Choroid plexus epithelial cell (primary cell): ENCODE measurements around the gene KRT5.

Source experiments
- DNase-seq: peaks from one replicate; pipeline ENCODE4 v3.0.0-alpha.2; 2010; ENCODE audit warnings: low read depth
- H3K4me3 ChIP-seq: 2 replicates; pipeline ENCODE4 v1.5.1; 2011; ENCODE audit warnings: low read depth, mild to moderate bottlenecking, control low read depth, low read length, moderate library complexity
- CTCF ChIP-seq: conservative IDR thresholded peaks from 2 replicates; pipeline ENCODE4 v1.5.1; 2011; ENCODE audit warnings: low read depth, mild to moderate bottlenecking, control low read depth, inconsistent platforms, low read length, moderate library complexity

KRT5 gene

DNA sequence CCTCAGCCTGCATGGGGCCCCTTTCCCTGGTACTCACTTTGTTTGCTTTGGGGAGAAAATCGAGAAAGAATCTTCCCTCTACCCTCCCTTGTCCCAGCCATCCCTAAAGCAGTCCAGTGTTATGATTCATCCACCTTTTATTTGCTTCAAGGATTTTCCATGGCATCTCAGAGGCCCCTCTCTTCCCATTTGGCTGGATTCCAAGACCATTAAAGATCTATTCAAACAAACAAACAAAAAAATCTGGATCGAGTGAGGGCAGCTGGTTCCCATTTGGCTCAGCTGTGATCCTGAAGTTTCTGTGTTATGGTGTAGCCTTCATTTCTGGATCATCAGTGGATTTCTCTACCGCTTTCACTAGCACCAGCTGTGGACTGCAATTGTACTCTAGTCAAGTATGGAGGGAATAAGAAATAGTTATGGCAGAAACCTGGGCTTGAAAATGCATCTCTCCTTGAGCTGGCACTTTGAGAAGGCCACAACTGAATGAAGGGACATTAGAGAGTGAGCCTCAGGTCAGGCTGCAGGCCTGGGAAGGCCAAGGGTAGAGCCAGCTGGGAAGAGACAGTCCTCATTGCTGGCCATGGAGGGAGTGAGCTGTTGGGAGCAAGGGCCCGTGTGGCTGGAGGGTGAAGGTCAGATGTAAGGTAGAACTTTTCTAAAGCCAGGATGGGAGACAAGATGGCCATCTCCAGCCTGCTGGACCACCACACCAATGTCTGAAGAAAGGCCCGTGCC, 19.1 kb upstream of the KRT5 start:
- no peak overlapping the region for H3K4me3 ChIP-seq
- DNase-seq, result peak; percentile 11
- no peak for TF ChIP-seq CTCF

GRCh38 chr12:52537101-52537500, 16.9 kb upstream of the KRT5 start:
- no peak overlapping the region for H3K4me3 ChIP-seq
- TF ChIP-seq CTCF, result no peak
- no peak for DNase-seq

DNA sequence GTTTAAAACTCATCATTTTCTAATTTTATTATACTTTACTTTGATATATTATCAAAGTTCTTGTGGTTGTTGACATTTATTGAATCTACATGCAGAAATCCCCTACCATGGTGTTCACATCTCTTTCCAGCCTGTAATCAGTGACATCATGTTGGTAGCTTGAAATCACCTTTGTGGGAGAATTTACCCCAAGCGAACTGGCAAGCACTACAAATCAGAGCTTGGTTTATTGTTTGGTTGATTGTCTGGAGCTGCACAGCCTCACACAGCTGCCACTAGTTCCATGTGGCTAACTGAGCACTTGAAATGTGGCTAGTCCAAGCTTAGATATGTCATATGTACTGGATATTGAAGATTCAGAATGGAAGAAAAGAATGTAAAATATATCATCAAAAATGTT, 15.4 kb upstream of the KRT5 start:
- DNase-seq, result no peak
- no peak overlapping the region for H3K4me3 ChIP-seq
- no peak for TF ChIP-seq CTCF

DNA sequence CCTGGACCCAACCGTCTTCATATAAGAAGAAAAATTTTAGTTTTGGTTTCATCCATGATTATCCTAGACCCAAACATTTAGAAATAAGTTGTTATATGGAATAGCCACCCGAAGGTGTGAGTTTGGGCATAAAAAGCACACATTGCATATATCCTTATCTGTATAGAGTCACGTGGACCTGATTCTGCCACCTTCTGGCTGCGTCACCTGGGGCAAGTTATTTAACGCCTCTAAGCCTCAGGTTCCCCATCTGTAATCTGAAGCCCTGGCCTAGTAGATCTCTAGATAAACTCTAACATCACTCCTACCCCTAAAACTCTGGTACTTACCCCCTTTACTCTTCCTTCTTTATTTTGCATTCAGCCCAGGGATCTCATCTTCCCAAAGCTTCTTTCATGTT, 14.3 kb upstream of the KRT5 start:
- no peak for DNase-seq
- TF ChIP-seq CTCF, result no peak
- no peak overlapping the region for H3K4me3 ChIP-seq

DNA sequence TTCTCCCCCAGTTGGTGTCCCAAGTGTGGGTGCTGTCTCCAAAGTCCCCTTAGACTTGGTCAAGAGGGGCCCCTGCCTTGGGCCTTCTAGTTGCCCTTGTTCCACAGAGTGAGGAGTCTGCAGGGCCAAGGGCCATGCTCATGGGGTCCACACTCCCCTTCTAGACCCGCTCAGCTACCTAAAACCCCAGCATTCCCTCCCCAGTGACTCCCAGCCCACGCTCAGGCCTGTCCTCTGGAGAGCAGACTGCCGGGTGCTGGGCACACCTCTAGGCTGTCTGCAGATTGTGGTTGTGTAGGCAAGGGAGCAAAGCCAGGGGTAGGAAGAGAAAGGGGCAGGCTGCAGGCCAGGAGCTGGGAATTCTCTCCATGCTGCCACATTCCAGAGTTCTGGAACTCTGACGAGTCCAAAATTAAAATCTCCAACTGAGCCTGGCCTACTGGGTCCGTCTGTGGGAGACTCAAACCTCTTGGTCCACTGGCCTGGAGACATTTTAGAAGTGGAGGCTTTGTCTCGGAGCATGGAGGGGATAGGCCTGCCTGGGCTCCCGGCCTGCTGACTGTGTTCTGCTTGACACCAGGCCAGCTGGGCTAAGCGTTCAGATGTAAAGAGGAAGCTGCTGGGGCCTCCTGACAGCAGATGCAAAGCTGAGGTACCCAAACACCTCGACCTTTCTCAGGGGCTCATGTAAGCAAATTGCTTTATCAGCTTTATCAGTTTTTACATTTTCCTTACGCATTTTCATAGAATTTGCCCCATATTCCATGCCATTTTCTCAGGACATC, 13.7 kb upstream of the KRT5 start:
- H3K4me3 ChIP-seq, result no peak overlapping the region
- no peak for TF ChIP-seq CTCF
- DNase-seq, result no peak

DNA sequence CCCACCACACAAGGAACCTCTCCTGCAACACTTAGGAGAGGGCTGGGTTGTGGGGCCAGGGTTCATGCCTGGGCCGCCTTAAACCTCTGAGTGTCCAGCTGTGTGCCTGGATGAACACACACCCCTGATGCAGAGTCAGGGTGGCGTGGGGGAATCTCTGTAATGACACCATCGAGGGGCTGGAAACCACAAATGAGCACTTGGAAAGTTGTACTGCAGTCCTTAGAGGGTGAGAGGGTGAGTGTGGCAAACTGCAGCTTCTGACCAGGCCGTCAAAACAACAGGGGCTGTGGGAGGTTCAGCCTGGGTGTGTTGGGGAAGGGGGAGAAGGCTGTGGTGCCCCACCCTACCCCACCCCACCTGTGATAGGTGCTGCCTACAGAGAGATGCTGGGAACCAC, 12.4 kb upstream of the KRT5 start:
- DNase-seq, result no peak
- no peak for TF ChIP-seq CTCF

More for the DNA sequence above, 12.4 kb upstream of the KRT5 start:
- no peak overlapping the region for H3K4me3 ChIP-seq
